OCI-LY1 (cell line): Measurements from ENCODE around the gene TAF7L.

ENCODE experiments used
- CTCF ChIP-seq: fragments of 200-600 bp; sonication (generic), shearing (Covaris generic); IDR thresholded peaks from 2 replicates; pipeline ENCODE4 v1.5.1; 2017; ENCODE audit warnings: mild to moderate bottlenecking, antibody characterized with exemption, low read length, moderate library complexity, mixed read lengths
- EZH2 ChIP-seq: fragments of 200-600 bp; sonication (generic), shearing (Covaris generic); IDR thresholded peaks from 2 replicates; pipeline ENCODE4 v1.8.0; 2017; ENCODE audit warnings: borderline replicate concordance, mixed run types, mild to moderate bottlenecking, antibody characterized with exemption, low read length, moderate library complexity, mixed read lengths

GRCh38 chrX:101337776-101338271 is 46.7 kb upstream of the TAF7L start:
- TF ChIP-seq CTCF, result no peak
- no peak for TF ChIP-seq EZH2
